Endothelial cell of umbilical vein (primary cell): ENCODE results near the gene NCMAP. TPM values are rescaled to one million over a fixed set of nuclear protein-coding genes. Genes with fewer than 3 reads are reported as not detected.

ENCODE experiments used
- BruUV-seq: library from RNA; stranded (reverse); fragments of 400-500 nt; replicated peaks from 2 replicates; lab custom pipeline; 2021; lab: Mats Ljungman, UMichigan
- CTCF ChIA-PET: fragments of 300-600, 350-600 bp; sonication (Branson Sonifier 250); formaldehyde crosslinking; loops from one replicate; lab custom pipeline; 2021; ENCODE audit warnings: antibody characterized with exemption, inconsistent platforms; lab: Charles Lee
- POLR2A ChIA-PET: fragments of 300-600, 350-600 bp; sonication (Branson Sonifier 250); formaldehyde crosslinking; loops from one replicate; lab custom pipeline; 2021; ENCODE audit warnings: antibody characterized with exemption, inconsistent platforms; lab: Charles Lee
- DNase-seq: peaks from one replicate; pipeline ENCODE4 v3.0.0-alpha.2; 2011; ENCODE audit warnings: low read depth, low spot score
- FAIRE-seq: peaks from 2 replicates; lab custom pipeline; 2011; peaks lifted over from hg19 to GRCh38; lab: Jason Lieb, UNC
- H2AFZ ChIP-seq: 2 replicates; pipeline ENCODE4 v1.6.0; 2012; ENCODE audit warnings: low read depth, low read length, control low read depth, inconsistent platforms
- H3K27ac ChIP-seq: 2 replicates; pipeline ENCODE4 v1.5.1; 2011; ENCODE audit warnings: low read depth, mild to moderate bottlenecking, control low read depth, low read length, moderate library complexity; ENCODE audit not compliant: insufficient read depth
- H3K27me3 ChIP-seq, 2 experiments: 2 replicates each; pipeline versions ENCODE4 v1.6.0 to v1.6.1; 2011; ENCODE audit warnings: low read length in 2 of 2, mixed read lengths in 1 of 2; ENCODE audit not compliant: control insufficient read depth in 2 of 2, insufficient read depth in 2 of 2
- H3K36me3 ChIP-seq, 2 experiments: 2 replicates in 1 of 2; 3 replicates in 1 of 2; pipeline ENCODE4 v1.5.1; 2011; ENCODE audit warnings: low read length in 2 of 2, mild to moderate bottlenecking in 1 of 2, moderate library complexity in 1 of 2; ENCODE audit not compliant: control insufficient read depth in 2 of 2, insufficient read depth in 2 of 2; ENCODE audit errors: extremely low read depth in 1 of 2
- H3K4me1 ChIP-seq: 3 replicates; pipeline ENCODE4 v1.5.1; 2011; ENCODE audit warnings: mild to moderate bottlenecking, low read length; ENCODE audit not compliant: control insufficient read depth, insufficient read depth; ENCODE audit errors: extremely low read depth
- H3K4me2 ChIP-seq: 2 replicates; pipeline ENCODE4 v1.6.1; 2011; ENCODE audit warnings: low read length, control low read depth, mixed read lengths; ENCODE audit not compliant: insufficient read depth
- H3K4me3 ChIP-seq, 3 experiments: fragments of 200-600 bp in 1 of 3; sonication (generic), shearing (Covaris generic) in 1 of 3; replicated peaks in 1 of 3; 2 replicates each; pipeline ENCODE4 v1.5.1; 2011 to 2016; ENCODE audit warnings: control low read depth in 3 of 3, low read length in 3 of 3, mild to moderate bottlenecking in 2 of 3, inconsistent platforms in 1 of 3, low read depth in 1 of 3, moderate library complexity in 1 of 3; ENCODE audit not compliant: insufficient read depth in 1 of 3
- H3K79me2 ChIP-seq: 2 replicates; pipeline ENCODE4 v1.6.0; 2012; ENCODE audit warnings: low read length, inconsistent platforms; ENCODE audit not compliant: control insufficient read depth, insufficient read depth
- H3K9ac ChIP-seq: replicated peaks from 2 replicates; pipeline ENCODE3; 2011; ENCODE audit warnings: low read length, control low read depth; ENCODE audit not compliant: insufficient read depth; ENCODE audit errors: extremely low read depth
- H3K9me1 ChIP-seq: replicated peaks from 3 replicates; pipeline ENCODE4 v1.6.0; 2011; ENCODE audit warnings: mild to moderate bottlenecking, low read length; ENCODE audit not compliant: control insufficient read depth, insufficient read depth; ENCODE audit errors: extremely low read depth
- H3K9me3 ChIP-seq: replicated peaks from 2 replicates; pipeline ENCODE4 v1.5.1; 2012; ENCODE audit warnings: low read length, inconsistent platforms; ENCODE audit not compliant: control insufficient read depth, insufficient read depth
- H4K20me1 ChIP-seq: replicated peaks from 2 replicates; pipeline ENCODE3; 2011; ENCODE audit warnings: mild to moderate bottlenecking, low read length; ENCODE audit not compliant: control insufficient read depth, insufficient read depth; ENCODE audit errors: extremely low read depth
- EZH2 ChIP-seq: IDR thresholded peaks from 2 replicates; pipeline ENCODE4 v1.6.1; 2012; ENCODE audit warnings: borderline replicate concordance, low read depth, mild to moderate bottlenecking, moderate library complexity, low read length, inconsistent platforms; ENCODE audit not compliant: severe bottlenecking
- FOS ChIP-seq: IDR thresholded peaks from 2 replicates; pipeline ENCODE4 v1.6.1; 2011; ENCODE audit warnings: mild to moderate bottlenecking, low read length, moderate library complexity, borderline replicate concordance; ENCODE audit not compliant: insufficient read depth
- GATA2 ChIP-seq: IDR thresholded peaks from 2 replicates; pipeline ENCODE4 v1.7.0; 2011; ENCODE audit warnings: low read depth, mild to moderate bottlenecking, moderate library complexity, mixed read lengths, low read length; ENCODE audit not compliant: insufficient read length, insufficient read depth
- JUN ChIP-seq: IDR thresholded peaks from 2 replicates; pipeline ENCODE4 v1.6.1; 2011; ENCODE audit warnings: borderline replicate concordance, low read depth; ENCODE audit not compliant: insufficient read length, insufficient read depth
- MYC ChIP-seq: IDR thresholded peaks from one replicate; pipeline ENCODE4 v1.6.1; 2011; ENCODE audit warnings: mild to moderate bottlenecking, low read depth, low read length
- POLR2A ChIP-seq: IDR thresholded peaks from 2 replicates; pipeline ENCODE4 v1.6.1; 2012; ENCODE audit warnings: low read depth, mild to moderate bottlenecking, control low read depth, low read length
- POLR2AphosphoS5 ChIP-seq: IDR thresholded peaks from 2 replicates; pipeline ENCODE4 v1.6.1; 2012; ENCODE audit warnings: low read depth, mild to moderate bottlenecking, control low read depth, low read length, moderate library complexity; ENCODE audit not compliant: insufficient read depth
- dilution Hi-C: fragments of 300-500 bp; cut with MboI; formaldehyde crosslinking; loops from one replicate; pipeline ENCODE4 v1.15.0; 2019; ENCODE audit warnings: low sequenced_read_pairs; ENCODE audit not compliant: extremely low pct_ligation_motif_present
- intact Hi-C: fragments of 100-400 bp; cut with micrococcal nuclease; formaldehyde crosslinking; loops from one replicate; pipeline ENCODE4 v1.10.0; 2022
- polyA plus RNA-seq, 4 experiments: library from polyadenylated mRNA; depleted of rRNA in 3 of 4; stranded (reverse) in 3 of 4; unstranded in 1 of 4; fragments of >200 nt; gene quantifications; 2 replicates each; pipeline versions ENCODE4 v1.2.1 to v1.2.3, GENCODE V29; 2011 to 2012; ENCODE audit warnings: missing spikeins in 1 of 4
- total RNA-seq: library from RNA; stranded (reverse); gene quantifications from 2 replicates; pipeline ENCODE4 v1.2.3, GENCODE V29; 2021
- TF ChIP-seq, protein P1 (sequence below): IDR thresholded peaks from 2 replicates; pipeline ENCODE4 v1.6.1; 2011; ENCODE audit not compliant: insufficient read depth, insufficient read length
- TF ChIP-seq, protein P2 (sequence below), 2 donors: IDR thresholded peaks; 1 replicate in 1 of 2; 2 replicates in 1 of 2; pipeline ENCODE4 v1.5.1; 2011; ENCODE audit warnings: low read length in 2 of 2, mild to moderate bottlenecking in 2 of 2, moderate library complexity in 2 of 2, control low read depth in 1 of 2, inconsistent platforms in 1 of 2, low read depth in 1 of 2; ENCODE audit not compliant: insufficient read depth in 1 of 2; ENCODE audit errors: extremely low read depth in 1 of 2

NCMAP gene
- total and polyA plus RNA-seq, 2 donors (not counting 3 experiments of a cell fraction or from before 2014, with no cell fraction given), result not detected

DNA sequence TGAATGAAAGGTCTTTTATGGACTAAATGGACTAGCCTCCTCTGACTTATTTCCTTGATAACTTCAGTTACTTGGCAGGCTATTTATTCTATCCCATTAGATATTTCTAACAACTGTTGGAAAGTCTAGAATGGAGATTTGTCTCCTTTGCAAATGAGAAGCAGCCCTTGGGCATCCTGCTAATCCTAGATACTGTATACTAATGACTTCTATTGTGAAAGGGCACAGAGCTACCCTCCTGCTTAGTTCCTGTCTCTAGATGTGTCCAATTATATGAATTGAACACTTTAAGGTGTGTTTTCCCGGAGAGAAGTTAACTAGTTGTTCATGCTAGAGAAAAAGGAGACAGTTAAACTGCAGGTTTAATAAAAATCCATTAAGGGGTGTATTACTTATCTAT is 10.2 kb upstream of the NCMAP start:
- peaks cover 3% of the 10 kb centered on the region for H3K4me1 ChIP-seq
- H3K9me3 ChIP-seq, result no peaks in the 10 kb centered on the region
- no peak overlapping the region for H3K27ac ChIP-seq
- H3K9me1 ChIP-seq, result no peaks in the 10 kb centered on the region
- peaks cover 3 to 10% of the 10 kb centered on the region in 2 experiments for H3K27me3 ChIP-seq
- ChIA-PET CTCF (interaction anchor here (1.0 to 1.8 kb wide), 3 partner anchors 19 to 347 kb away, joined by 5 to 7 read pairs (median 5); no protein-coding TSS in a partner anchor), POLR2A (no interaction called here)
- no peak overlapping the region for H2AFZ ChIP-seq
- dilution Hi-C loops, result no loop called here
- no peaks in the 10 kb centered on the region for H3K79me2 ChIP-seq
- no peaks in the 10 kb centered on the region for H4K20me1 ChIP-seq
- DNase-seq (no peak), FAIRE-seq (no peak)
- H3K9ac ChIP-seq, result no peak overlapping the region
- no peak overlapping the region for H3K4me3 ChIP-seq
- intact Hi-C loops, result no loop called here
- H3K4me2 ChIP-seq, result no peak overlapping the region
- H3K36me3 ChIP-seq, result no peaks in the 10 kb centered on the region
- BruUV-seq, result no TSS peak
- no peak for TF ChIP-seq FOS
- TF ChIP-seq, protein P1, sequence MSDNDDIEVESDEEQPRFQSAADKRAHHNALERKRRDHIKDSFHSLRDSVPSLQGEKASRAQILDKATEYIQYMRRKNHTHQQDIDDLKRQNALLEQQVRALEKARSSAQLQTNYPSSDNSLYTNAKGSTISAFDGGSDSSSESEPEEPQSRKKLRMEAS, result no peak
- TF ChIP-seq POLR2A, result no peak
- no peak for TF ChIP-seq MYC
- TF ChIP-seq JUN, result no peak
- no peak for TF ChIP-seq EZH2
- TF ChIP-seq, protein P2, sequence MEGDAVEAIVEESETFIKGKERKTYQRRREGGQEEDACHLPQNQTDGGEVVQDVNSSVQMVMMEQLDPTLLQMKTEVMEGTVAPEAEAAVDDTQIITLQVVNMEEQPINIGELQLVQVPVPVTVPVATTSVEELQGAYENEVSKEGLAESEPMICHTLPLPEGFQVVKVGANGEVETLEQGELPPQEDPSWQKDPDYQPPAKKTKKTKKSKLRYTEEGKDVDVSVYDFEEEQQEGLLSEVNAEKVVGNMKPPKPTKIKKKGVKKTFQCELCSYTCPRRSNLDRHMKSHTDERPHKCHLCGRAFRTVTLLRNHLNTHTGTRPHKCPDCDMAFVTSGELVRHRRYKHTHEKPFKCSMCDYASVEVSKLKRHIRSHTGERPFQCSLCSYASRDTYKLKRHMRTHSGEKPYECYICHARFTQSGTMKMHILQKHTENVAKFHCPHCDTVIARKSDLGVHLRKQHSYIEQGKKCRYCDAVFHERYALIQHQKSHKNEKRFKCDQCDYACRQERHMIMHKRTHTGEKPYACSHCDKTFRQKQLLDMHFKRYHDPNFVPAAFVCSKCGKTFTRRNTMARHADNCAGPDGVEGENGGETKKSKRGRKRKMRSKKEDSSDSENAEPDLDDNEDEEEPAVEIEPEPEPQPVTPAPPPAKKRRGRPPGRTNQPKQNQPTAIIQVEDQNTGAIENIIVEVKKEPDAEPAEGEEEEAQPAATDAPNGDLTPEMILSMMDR (IDR thresholded peaks at IDR 0.05; ENCODE audit: extremely low read depth in 1 of 2, insufficient read depth in 1 of 2, low read depth in 1 of 2, low read length in 2 of 2), result no peak
- TF ChIP-seq GATA2, result no peak
- TF ChIP-seq POLR2AphosphoS5, result no peak
